NCI-H510A treated with DMSO at 0.1 percent for 48 hours (cell line): ENCODE measurements around the gene PPFIA1.

Source experiments
- DNase-seq: peaks from one replicate; lab custom pipeline; 2025; lab: John Stamatoyannopoulos, UW

PPFIA1 gene

GRCh38 chr11:70298243-70298915 is 27.9 kb downstream of the PPFIA1 start:
- DNase-seq = no peak

DNA sequence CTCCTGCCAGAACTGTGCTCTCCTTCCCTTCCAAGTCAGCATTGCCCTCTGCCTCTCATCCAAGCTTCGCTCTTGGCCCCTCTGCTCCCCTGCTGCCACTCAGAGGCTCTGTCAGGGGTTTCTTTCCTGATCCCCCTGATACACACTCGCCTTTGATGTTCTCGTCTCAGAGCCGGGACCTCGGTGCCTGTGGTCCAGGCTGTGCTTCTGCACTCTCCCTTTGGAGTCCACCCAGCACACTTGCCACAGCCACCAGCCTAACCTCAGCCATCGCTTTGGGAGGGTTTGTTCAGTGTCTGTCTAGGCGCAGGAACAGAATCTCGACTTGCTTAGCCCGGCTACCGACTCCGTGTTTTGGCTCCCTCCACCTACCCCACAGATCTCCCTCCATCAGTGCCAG is 29.1 kb downstream of the PPFIA1 start:
- no peak for DNase-seq

GRCh38 chr11:70301191-70301590 is 30.7 kb downstream of the PPFIA1 start:
- no peak for DNase-seq

GRCh38 chr11:70301721-70302418 is 31.4 kb downstream of the PPFIA1 start:
- no peak for DNase-seq

DNA sequence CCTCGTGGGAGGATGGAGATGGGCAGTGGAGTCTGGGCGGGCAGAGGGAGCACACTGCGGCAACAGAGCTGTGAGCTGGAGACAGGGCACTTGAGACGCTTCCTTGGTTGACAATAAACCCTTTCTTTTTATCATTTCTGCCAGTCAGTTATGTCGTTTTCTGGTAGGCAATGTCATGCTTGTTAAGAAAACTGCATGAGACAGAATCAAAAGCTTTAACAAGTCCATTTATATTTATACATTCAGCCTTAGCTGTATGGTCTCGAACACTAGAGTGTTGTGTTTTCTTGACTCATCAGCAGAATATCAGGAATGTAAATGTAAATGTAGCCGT is 31.9 kb downstream of the PPFIA1 start:
- DNase-seq = no peak

- DNase-seq = no peak
Measured at GRCh38 chr11:70303070-70303469, 32.6 kb downstream of the PPFIA1 start.

DNA sequence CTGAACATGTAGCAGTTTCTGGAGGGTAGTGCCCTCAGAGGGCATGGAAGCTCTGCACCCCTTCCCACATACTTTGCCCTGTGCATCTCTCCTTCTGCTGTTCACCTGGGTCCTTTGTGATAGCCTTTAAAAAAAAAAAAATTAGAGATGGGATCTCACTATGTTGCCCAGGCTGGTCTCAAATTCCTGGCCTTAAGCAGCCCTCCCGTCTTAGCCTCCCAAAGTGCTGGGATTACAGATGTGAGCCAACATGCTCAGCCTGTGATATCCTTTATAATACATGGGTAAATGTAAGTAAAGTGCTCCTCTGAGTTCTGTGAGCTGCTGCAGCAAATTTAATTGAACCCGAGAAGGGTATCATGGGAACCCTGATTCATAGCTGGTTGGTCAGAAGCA is 33.7 kb downstream of the PPFIA1 start:
- no peak for DNase-seq

DNA sequence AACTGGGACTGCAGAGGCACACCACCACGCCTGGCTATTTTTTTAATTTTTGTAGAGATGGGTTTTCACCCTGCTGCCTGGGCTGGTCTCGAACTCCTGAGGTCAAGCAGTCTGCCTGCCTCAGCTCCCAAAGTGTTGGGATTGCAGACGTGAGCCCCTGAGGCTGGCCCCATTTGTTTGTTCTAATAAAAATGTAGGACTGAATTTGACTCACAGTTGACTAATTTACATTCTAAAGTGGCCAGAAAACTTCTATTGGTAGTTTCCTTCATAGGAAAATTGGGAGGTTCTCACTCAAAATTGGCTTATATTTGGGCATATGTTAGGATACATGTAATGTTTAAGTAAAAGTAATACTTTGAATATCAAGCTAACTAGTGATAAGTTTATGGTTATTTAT is 35.0 kb downstream of the PPFIA1 start:
- DNase-seq = no peak

- no peak for DNase-seq
Measured at GRCh38 chr11:70306586-70307033, 36.1 kb downstream of the PPFIA1 start.

DNA sequence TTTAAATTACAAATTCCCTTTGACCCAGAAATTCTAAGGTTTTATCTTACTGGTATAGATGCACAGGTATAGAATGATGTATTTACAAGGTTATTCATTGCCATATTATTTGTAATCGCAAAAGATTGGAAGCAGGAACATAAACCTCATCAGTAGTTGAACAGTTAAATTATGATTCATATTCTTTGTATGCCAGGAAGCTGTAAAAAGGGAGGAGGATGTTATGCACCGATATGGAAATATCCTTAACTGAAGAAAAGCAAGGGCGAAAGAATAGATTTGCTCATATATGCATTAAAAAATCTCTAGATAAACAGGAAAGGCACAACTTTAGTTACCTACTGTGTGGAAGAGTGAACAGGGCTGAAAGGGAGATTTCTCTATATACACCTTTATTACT is 36.7 kb downstream of the PPFIA1 start:
- DNase-seq = no peak

GRCh38 chr11:70311616-70312015 is 41.1 kb downstream of the PPFIA1 start:
- DNase-seq = no peak

- peak; percentile 64 for DNase-seq
Measured at GRCh38 chr11:70312401-70313357, 42.2 kb downstream of the PPFIA1 start.

DNA sequence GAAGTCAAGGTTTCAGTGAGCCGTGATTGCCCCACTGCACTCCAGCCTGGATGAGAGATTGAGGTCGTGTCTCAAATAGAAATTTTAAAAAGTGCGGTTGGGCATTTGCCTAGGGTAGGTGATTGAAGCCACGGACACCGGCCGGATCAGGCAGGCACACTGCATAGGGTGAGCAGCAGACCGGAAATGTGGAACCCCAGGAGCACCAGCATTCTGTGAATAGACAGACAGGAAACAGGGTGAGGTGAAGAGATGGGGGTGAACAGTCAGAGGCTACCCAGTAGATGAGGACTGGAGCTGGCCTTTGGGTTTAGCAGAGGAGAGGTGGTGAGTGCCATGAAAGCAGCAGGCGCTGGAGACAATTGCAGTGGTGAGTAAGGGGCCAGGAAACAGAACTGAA is 43.5 kb downstream of the PPFIA1 start:
- DNase-seq = no peak

DNA sequence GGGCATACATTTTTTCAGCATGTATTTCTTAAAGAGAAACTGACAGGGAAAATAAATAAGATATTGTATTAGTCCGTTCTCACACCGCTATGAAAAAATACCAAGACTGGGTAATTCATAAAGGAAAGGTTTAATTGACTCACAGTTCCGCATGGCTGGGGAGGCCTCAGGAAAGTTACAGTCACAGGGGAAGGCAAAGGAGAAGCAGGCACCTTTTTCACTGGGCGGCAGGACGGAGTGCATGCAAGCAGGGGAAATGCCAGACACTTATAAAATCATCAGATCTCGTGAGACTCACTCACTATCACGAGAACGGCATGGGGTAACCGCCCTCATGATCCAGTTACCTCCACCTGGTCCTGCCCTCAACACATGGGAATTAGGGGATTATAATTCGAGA is 44.2 kb downstream of the PPFIA1 start:
- DNase-seq = no peak

DNA sequence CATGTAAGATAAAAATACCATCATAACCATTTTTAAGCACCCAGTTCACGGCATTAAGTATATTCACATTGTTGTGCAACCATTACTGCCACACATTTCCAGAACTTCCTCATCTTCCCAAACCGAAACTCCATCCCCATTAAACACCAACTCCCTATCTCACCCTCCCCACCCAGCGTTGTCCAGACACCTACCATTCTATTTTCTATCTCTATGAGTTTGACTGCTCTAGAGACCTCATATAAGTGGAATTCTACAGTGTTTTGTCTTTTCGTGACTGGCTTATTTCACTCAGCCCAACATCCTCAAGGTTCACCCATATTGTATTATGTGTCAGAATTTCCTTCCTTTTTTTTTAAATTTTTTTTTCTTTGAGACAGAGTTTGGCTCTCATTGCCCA is 45.2 kb downstream of the PPFIA1 start:
- no peak for DNase-seq

- DNase-seq = no peak
Measured at GRCh38 chr11:70317581-70318305, 47.3 kb downstream of the PPFIA1 start.

DNA sequence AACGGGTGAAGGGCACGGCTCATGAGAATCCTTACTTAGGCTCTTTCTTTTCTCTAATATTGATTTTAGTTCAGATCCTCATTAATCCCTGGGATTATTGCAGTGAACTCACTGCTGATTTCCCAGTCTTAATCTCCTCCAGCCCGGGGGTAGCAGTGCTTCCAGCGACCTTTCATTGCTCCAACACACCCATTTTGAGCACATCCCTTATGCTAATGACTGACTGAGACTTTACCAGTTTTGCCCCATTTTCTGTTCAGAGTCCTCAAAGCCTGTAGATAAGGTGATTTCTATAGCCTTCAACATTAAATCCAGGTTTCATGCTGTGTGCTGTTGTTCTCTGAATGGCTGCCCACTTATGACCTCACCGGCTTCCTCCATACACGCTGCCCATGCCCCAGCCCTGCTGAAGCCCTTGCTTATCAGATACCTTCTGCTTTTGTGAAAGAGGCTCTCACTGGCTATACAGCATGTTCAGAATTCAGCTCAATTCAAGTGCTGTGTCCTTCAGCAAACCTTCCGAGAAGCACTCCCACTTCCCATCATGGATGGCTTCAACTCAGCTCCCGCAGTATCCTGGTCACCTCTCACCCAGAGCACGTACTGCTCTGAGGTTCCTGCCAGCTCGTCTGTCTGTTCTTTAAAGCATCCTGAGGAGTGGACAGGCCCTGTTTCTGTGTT is 49.0 kb downstream of the PPFIA1 start:
- no peak for DNase-seq

DNA sequence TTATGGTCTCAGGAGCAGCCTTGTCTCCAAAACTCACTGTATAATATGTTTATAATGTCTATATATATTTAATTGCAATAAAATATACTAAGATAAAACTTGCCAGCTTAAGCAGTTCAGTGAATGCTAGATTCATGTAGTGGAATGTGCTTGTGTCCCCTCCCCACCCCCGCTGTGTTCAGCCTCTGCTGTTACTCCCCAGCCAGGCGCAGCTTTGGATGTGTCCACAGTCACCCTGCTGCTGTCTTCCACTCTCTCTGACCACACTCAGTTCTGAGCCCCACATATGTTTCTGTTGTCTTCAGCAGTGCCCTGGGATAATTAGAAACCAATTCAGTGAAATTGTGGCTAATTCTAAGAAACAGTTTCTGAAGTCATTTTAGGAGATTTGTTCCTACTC is 52.2 kb downstream of the PPFIA1 start:
- DNase-seq = no peak

DNA sequence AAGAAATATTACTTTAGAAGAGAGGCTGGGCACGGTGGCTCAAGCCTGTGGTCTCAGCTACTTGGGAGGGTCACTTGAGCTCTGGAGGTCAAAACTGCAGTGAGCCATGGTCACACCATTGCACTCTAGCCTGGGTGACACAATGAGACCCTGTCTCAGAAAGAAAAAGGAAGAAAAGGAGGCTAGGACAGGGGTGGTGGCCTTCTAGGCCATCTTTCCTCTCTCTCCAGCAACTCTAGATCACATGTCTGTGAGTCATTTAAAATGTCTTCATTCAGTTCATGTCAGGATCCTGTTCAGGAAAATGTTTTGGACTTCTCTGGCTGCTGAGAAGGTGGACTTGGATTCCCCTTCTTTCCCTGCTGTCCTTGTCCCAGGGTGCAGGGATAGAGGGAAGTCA is 53.3 kb downstream of the PPFIA1 start:
- DNase-seq = no peak

DNA sequence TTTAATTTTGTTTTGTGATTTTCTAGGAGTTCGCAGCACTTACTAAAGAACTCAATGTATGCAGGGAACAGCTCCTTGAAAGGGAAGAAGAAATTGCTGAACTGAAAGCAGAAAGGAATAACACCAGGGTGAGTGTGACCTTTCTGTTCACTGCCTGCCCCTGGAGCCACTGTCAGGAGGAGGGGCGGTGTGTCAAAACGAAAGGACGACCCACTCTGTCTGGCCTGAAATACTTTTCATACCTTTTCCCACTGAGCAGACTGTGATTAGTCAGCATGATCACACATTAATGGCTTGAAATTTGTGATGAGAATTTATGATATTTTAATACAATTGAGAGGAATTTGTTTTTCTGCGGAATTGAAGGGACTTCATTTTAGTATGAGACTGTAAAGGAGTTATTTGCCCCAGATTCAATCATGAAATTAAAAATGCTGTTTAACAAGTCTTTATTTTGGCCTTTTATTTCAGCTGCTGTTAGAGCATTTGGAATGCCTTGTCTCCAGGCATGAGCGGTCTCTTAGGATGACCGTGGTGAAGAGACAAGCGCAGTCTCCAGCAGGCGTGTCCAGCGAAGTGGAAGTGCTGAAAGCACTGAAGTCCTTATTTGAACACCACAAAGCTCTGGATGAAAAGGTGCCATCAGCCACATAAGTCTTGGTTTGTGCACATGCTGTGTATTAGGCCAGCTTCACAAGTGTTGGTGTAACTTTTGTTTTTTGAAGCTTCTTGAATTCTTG is 54.1 kb downstream of the PPFIA1 start:
- no peak for DNase-seq

GRCh38 chr11:70325824-70326223 is 55.3 kb downstream of the PPFIA1 start:
- DNase-seq = no peak
